NOMO-1 treated with dmso at 0.1 percent for 144 hours (cell line): ENCODE measurements around the gene SLC17A7.
A peak's percentile ranks its signal among the peaks of the same experiment; 100 is the strongest.
"Not testable (repeated sequence)": the region's sequence is repeated elsewhere in the genome, so short reads cannot be mapped to it uniquely, and the experiment has no call there.

Source experiments
- DNase-seq: peaks from one replicate; lab custom pipeline; 2025; ENCODE audit not compliant: unreplicated experiment; lab: John Stamatoyannopoulos, UW

SLC17A7 gene

DNA sequence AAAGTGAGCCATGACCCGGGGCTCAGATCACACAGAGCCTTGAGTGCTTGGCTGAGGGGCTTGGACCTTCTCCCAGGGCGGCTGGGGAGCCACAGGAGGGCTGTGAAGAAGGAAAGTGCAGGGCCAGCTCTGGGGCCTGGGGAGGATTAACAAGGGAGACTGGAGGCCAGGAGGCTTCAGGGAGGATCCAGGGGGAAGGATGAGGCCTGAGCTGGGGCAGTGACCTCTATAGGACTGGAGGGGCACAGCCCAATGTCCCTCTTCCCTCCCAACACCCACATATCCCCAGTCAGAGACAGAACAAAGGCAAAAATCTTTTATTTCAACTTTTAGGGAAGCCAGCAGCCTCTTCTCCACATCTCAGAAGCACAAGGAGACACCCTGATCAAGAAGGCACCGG, 4.7 kb upstream of the SLC17A7 start:
- no peak for DNase-seq

DNA sequence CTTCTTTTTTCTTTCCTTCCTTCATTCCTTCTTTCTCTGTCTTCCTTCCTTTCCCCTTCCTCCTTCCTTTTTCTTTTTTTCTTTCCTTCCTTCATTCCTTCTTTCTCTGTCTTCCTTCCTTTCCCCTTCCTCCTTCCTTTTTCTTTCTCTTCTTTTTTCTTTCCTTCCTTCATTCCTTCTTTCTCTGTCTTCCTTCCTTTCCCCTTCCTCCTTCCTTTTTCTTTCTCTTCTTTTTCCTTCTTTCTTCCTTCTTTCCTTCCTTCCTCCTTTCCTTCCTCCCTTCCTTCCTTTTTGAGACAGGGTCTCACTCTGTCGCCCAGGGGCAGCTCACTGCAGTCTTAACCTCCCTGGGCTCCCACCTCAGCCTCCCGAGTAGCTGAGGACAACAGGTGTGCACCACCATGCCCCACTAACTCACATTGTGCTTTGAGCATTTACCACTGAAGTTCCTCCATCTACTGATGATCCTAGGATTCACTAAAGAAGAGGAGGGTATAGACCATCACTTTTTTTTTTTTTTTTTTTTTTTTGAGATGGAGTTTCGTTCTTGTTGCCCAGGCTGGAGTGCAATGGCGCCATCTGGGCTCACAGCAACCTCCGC, 2.9 kb upstream of the SLC17A7 start:
- DNase-seq, result not testable (repeated sequence)

GRCh38 chr19:49443366-49444099, 2.2 kb upstream of the SLC17A7 start:
- DNase-seq, result peak; percentile 94

GRCh38 chr19:49442771-49443365, 1.5 kb upstream of the SLC17A7 start:
- DNase-seq, result no peak

GRCh38 chr19:49442354-49442753, 1.0 kb upstream of the SLC17A7 start:
- no peak for DNase-seq

GRCh38 chr19:49441960-49442350, 628 bp upstream of the SLC17A7 start:
- DNase-seq, result no peak

GRCh38 chr19:49440439-49441209, 703 bp downstream of the SLC17A7 start:
- no peak for DNase-seq

DNA sequence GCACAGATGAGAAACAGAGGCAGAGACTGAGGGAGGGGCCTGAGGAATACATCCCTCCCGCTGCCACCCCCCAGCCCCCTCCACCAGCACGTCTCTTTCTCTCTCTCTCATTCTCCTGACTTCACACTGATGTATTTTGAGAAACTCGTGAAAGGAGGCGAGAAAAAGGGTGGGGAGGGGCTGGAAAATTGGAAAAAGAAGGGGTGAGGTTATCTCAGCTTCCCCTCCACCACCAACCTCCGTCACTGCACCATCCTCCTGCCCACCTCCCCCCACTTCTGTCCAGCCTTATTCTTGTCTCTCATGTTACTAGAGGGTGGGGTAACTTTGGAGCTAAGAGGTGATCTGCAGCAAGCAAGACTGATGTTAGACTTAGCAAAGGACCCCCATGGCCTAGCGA, 1.5 kb downstream of the SLC17A7 start:
- DNase-seq, result no peak

- no peak for DNase-seq
These were observed 3.1 kb downstream of the SLC17A7 start for GRCh38 chr19:49438261-49438660.

DNA sequence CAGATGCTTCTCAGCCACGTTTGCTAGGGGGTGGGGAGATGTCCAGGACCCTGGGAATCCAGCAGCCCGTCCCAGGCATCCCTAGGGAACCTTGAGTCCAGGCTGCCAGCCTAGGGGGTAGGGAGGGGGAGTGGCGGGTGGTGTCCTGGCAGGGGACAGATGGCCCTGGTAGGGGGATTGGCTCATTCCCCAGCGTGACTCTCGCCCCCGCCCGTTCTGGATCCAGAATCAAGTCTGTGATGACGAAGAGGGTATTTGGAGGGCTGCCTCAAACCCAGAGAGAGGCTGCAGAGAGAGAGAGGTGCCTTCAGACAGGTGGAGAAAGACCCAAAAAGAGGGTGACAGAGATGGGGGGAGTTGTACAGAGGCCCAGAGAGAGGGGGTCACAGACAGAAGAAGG, 4.1 kb downstream of the SLC17A7 start:
- no peak for DNase-seq

- DNase-seq, result no peak
These were observed 4.8 kb downstream of the SLC17A7 start for GRCh38 chr19:49436381-49437017.

DNA sequence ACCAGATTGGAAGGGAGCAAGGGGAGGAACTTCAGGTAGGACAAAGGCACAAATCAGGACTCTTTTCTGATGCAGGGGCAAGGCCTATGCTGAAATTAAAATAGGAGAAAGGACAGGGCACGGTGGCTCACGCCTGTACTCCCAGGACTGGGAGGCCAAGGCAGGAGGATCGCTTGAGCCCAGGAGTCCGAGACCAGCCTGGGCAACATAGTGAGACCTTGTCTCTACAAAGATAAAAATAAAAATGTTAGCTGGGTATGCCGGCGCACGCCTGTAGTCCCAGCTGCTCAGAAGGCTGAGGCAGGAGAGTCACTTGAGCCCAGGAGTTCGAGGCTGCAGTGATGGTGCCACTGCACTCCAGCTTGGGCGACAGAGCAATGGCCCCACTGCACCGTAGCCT, 5.7 kb downstream of the SLC17A7 start:
- DNase-seq, result no peak

DNA sequence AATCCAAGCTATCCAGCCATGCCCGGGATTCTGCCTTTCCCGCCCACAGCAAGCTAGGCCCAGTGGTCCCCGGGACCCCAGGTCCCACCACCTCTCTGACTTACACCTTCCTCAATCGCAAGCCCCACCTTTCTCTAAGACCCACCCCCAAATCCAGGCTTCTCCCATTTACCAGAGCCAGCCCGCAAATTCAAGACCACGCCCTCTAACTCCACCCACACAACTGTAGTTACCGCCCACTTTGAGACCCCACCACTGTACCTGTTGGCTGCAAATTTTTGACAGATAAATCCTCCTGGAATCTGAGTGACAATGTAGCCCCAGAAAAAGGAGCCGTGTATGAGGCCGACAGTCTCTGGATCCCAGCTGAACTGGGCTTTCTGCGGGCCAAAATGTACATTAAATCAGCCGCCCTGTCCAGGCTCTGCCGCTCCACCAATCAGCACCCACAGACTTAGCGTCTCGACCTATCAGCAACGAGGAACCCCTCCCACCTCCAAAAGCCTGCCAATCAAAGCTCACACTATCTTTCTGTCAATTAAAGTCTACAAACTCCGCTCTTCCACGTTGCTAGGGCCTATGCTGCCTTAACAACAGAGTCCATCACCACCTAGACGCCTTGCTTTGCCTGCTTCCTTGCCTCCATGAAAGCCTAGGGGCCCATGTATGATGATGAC, 6.3 kb downstream of the SLC17A7 start:
- DNase-seq, result no peak

DNA sequence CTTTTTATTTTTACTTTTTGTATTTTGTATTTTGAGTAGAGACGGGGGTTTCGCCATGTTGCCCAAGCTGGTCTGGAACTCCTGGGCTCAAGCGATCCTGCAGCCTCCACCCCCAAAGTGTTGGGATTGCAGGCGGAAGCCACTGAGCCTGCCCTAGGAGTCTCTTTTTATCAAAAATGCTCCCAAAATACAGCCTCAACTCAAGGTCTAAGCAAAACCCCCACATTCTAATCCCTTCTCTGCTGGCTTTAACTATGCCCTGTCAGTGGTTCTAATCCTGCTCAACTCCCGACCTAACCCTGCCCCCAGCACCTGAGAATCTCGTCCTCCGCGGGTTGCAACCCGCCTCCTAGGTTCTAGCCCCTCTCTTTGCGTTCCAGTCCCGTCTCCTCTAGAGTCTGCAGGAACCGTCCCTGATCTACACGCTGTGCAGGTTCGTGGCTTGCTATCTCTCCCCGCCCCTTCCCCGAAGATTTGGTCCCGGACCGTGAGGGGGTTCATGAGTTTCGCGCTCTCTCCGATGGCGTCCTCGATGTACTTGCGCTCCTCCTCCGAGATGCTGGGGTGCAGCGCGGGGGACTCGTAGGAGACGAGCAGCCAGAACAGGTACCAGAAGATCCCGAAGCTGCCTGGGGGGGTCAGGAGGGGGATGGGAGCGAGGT, 8.0 kb downstream of the SLC17A7 start:
- DNase-seq, result no peak

DNA sequence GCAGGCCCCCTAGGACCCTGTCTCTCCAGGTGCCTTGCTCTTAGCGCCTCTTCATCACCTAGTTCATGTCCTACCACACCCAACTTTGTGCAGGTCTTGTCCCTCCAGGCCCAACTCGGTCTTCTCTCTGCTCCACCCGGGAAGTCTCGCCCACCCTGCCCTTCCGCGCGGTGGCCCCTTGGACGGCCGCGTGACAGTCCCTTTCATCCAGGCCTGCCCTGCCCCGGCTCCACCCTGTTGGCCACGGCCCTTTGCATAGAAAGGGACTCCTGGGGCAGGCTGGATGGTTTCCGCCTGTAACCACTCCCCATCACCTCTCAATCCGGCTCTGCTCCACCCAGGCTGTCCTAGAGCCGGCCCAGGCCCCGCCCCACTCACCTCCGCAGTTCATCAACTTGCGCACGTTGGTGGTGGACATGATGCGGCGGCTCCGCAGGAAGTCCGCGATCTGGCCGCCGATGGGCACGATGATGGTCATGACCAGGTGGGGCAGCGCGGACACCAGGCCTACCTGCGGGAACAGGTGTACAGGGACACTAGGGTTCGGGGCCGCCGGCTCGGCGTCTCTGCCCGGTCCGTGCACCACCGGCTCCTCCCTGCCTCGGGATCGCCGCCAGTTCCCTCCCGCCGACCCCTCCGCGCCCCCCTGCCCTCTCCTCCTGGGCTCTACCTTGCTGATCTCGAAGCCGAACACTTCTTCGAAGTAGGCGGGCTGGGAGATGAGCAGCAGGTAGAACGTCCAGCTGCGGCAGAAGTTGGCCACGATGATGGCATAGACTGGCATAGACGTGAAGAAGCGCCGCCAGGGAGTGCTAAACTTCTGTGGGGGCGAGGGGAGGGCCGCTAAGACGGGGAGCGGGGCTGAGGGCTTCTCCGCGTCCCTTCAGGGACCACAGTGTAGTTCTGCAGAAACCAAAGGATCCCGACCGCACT, 8.9 kb downstream of the SLC17A7 start:
- DNase-seq, result no peak

DNA sequence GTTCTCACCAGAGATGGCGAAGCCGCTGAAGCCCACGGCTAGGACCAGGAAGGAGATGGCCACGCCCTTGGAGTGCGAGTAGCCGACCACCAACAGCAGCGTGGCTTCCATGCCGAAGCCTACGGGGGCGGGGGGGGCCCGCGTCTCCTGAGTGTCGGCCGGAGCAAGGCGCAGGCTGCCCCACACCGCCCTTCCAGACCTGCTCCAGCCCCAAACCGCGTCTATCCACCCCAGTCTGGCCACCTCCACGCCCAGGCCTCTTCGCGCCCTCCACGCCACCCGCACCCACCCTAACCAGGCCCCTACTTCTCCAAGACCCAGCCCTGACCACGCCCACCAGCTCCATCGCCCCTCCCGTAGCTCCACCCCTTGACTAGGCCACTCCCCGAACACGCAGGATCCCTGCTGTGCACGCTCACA, 10.0 kb downstream of the SLC17A7 start:
- DNase-seq, result no peak

- no peak for DNase-seq
These were observed 10.5 kb downstream of the SLC17A7 start for GRCh38 chr19:49430678-49431329.

- no peak for DNase-seq
These were observed 11.1 kb downstream of the SLC17A7 start for GRCh38 chr19:49430172-49430677.
